ENCODE data around the gene USP3.

GRCh38 chr15:63504979-63505841 is 817 bp downstream of the USP3 start:
- TF ChIP-seq POLR2AphosphoS5 (IDR thresholded peaks at IDR 0.05; ENCODE audit: low read depth, low read length), result no peak
- 0 out of 2 replicates have a peak, but pooled peaks have one; percentile 21 for TF ChIP-seq TAF1 (IDR thresholded peaks at IDR 0.05; ENCODE audit: low read depth, low read length)
- no peak for TF ChIP-seq POLR2A (IDR thresholded peaks at IDR 0.05; ENCODE audit: low read depth, low read length)

Data from GM12891 (cell line).